ENCODE measurements around the gene SRRM2. TPM values are rescaled to one million over a fixed set of nuclear protein-coding genes. Genes with fewer than 3 reads are reported as not detected.

The SRRM2 gene
- total RNA-seq, 2 donors from 2014 or later: 843 to 876 TPM

DNA sequence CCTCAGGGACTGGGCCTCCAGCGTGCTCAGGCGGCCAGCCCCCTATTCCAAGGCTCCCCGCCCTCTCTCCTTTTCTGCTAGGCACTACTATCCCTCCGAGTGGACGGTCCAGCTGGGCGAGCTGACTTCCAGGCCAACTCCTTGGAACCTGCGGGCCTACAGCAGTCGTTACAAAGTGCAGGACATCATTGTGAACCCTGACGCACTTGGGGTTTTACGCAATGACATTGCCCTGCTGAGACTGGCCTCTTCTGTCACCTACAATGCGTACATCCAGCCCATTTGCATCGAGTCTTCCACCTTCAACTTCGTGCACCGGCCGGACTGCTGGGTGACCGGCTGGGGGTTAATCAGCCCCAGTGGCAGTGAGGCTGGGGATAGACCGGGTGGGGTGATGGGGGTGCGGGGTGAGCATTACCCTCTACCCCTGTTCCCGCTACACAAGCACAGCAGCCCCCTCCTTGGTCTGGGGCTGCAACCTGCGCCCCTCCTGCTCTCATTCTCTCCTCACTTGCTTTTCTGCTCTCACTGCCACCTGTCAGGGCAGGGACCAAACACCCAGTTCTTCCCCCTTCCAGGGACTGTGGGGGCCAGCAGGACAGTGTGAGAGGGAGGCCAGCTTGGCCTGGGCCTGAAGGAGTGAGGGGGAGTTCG, 46.9 kb downstream of the SRRM2 start:
- H3K27ac Mint-ChIP-seq: no peak overlapping the region
- H3K4me3 Mint-ChIP-seq: no peak overlapping the region

DNA sequence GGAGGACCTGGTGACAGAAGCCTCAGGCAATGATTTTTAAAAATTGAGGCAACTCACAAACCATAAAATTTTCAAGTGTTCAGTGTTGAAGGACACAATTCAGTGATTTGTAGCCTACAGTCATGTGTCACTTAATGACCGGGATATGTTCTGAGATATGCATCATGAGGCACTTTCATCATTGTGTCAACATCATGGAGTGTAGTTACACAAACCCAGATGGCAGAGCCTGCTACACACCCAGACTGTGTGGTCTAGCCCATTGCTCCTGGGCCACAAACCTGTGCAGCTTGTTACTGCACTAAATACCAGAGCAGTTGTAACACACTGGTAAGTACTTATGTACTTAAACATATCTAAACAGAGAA, 47.4 kb downstream of the SRRM2 start:
- Mint-ChIP-seq H3K27ac (no peak overlapping the region), H3K4me1 (peaks cover under 1% of the 10 kb centered on the region), H3K36me3 (ENCODE audit: low read depth) (no peaks in the 10 kb centered on the region), H3K27me3 (ENCODE audit: insufficient read depth) (peaks cover 11% of the 10 kb centered on the region), H3K9me3 (peaks cover 18% of the 10 kb centered on the region), H3K4me3 (no peak overlapping the region)
- WGBS, 2 experiments (ENCODE audit: insufficient coverage in 1 of 2, insufficient read length in 1 of 2): 91 to 100% methylated on average over 1 of the region's 1 CpG
- H3K36me3 ChIP-seq (ENCODE audit: control insufficient read depth, insufficient read depth, low read length): no peaks in the 10 kb centered on the region
- H3K27ac ChIP-seq (ENCODE audit: low read depth, low read length): no peak overlapping the region
- H3K4me1 ChIP-seq (ENCODE audit: control insufficient read depth, insufficient read depth, low read length): no peaks in the 10 kb centered on the region
- TF ChIP-seq, protein P1, sequence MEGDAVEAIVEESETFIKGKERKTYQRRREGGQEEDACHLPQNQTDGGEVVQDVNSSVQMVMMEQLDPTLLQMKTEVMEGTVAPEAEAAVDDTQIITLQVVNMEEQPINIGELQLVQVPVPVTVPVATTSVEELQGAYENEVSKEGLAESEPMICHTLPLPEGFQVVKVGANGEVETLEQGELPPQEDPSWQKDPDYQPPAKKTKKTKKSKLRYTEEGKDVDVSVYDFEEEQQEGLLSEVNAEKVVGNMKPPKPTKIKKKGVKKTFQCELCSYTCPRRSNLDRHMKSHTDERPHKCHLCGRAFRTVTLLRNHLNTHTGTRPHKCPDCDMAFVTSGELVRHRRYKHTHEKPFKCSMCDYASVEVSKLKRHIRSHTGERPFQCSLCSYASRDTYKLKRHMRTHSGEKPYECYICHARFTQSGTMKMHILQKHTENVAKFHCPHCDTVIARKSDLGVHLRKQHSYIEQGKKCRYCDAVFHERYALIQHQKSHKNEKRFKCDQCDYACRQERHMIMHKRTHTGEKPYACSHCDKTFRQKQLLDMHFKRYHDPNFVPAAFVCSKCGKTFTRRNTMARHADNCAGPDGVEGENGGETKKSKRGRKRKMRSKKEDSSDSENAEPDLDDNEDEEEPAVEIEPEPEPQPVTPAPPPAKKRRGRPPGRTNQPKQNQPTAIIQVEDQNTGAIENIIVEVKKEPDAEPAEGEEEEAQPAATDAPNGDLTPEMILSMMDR (conservative IDR thresholded peaks at IDR 0.05): no peak
- H3K9me3 ChIP-seq (ENCODE audit: control insufficient read depth, low read length): peaks cover 18% of the 10 kb centered on the region
- H3K4me3 ChIP-seq (ENCODE audit: low read length): no peak overlapping the region
- H3K9ac ChIP-seq (ENCODE audit: extremely low read depth, low read length, poor library complexity, severe bottlenecking): no peak overlapping the region
- no peaks in the 10 kb centered on the region for H3K27me3 ChIP-seq (ENCODE audit: control insufficient read depth, insufficient read depth, low read length, poor library complexity, severe bottlenecking)
- peak; percentile 16 for DNase-seq

More for the DNA sequence above, 46.9 kb downstream of the SRRM2 start:
- H3K27ac ChIP-seq (ENCODE audit: low read depth, low read length): no peak overlapping the region
- no peaks in the 10 kb centered on the region for H3K4me1 ChIP-seq (ENCODE audit: control insufficient read depth, insufficient read depth, low read length)
- Mint-ChIP-seq H3K27me3 (ENCODE audit: insufficient read depth) (peaks cover 9% of the 10 kb centered on the region), H3K4me1 (peaks cover 5% of the 10 kb centered on the region), H3K36me3 (ENCODE audit: low read depth) (no peaks in the 10 kb centered on the region), H3K9me3 (peaks cover 16% of the 10 kb centered on the region)
- H3K36me3 ChIP-seq (ENCODE audit: control insufficient read depth, insufficient read depth, low read length): no peaks in the 10 kb centered on the region
- peak; percentile 28 for DNase-seq
- no peaks in the 10 kb centered on the region for H3K27me3 ChIP-seq (ENCODE audit: control insufficient read depth, insufficient read depth, low read length, poor library complexity, severe bottlenecking)
- no peak overlapping the region for H3K4me3 ChIP-seq (ENCODE audit: low read length)
- no peak overlapping the region for H3K9ac ChIP-seq (ENCODE audit: extremely low read depth, low read length, poor library complexity, severe bottlenecking)
- TF ChIP-seq, protein P1 (conservative IDR thresholded peaks at IDR 0.05): no peak
- WGBS, 2 experiments (ENCODE audit: insufficient coverage in 1 of 2, insufficient read length in 1 of 2): 92 to 96% methylated on average over 14 to 21 of the region's 21 CpGs
- H3K9me3 ChIP-seq (ENCODE audit: control insufficient read depth, low read length): peaks cover 17% of the 10 kb centered on the region

DNA sequence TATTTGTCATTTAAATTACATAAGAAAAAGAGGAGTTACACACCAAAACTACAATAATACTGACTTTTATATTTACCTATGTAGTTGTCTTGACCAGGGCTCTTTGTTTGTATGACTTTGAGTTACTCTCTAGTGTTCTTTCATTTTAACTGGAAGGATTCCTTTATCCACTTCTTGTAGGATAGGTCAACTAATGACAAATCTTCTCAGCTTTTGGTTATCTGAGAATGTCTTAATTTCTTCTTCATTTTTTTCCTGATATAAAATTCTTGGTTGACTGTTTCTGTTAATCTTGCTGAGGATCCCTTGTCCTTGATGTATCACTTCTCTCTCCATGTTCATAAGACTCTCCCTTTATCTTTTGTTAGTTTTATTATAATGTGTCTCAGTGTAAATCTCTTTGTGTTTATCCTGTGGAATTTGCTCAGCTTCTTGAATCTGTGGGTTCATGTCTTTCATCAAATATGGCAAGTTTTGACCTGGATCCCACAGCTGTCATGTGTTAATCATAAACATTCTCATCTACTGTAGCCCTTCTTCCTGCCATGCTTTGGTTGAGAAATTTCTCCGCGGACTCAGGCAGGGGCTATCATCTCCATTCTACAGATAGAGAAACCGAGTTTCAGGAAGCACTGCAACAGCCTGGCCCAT, 51.2 kb downstream of the SRRM2 start:
- TF ChIP-seq, protein P1 (conservative IDR thresholded peaks at IDR 0.05): no peak
- WGBS, 2 experiments (ENCODE audit: insufficient coverage in 1 of 2, insufficient read length in 1 of 2): 75% methylated on average over 3 of the region's 3 CpGs; no CpG with 5 or more reads in 1 of the 2 experiments
- H3K9ac ChIP-seq (ENCODE audit: extremely low read depth, low read length, poor library complexity, severe bottlenecking): no peak overlapping the region
- no peaks in the 10 kb centered on the region for H3K36me3 ChIP-seq (ENCODE audit: control insufficient read depth, insufficient read depth, low read length)
- no peak overlapping the region for H3K27ac ChIP-seq (ENCODE audit: low read depth, low read length)
- H3K27ac Mint-ChIP-seq: no peak overlapping the region
- no peaks in the 10 kb centered on the region for H3K36me3 Mint-ChIP-seq (ENCODE audit: low read depth)
- no peak overlapping the region for H3K4me3 Mint-ChIP-seq
- peaks cover 18% of the 10 kb centered on the region for H3K9me3 ChIP-seq (ENCODE audit: control insufficient read depth, low read length)
- H3K4me1 Mint-ChIP-seq: no peaks in the 10 kb centered on the region
- no peak for DNase-seq
- peaks cover 4% of the 10 kb centered on the region for H3K27me3 ChIP-seq (ENCODE audit: control insufficient read depth, insufficient read depth, low read length, poor library complexity, severe bottlenecking)
- peaks cover 24% of the 10 kb centered on the region for H3K9me3 Mint-ChIP-seq
- H3K4me1 ChIP-seq (ENCODE audit: control insufficient read depth, insufficient read depth, low read length): no peaks in the 10 kb centered on the region
- no peak overlapping the region for H3K4me3 ChIP-seq (ENCODE audit: low read length)
- H3K27me3 Mint-ChIP-seq (ENCODE audit: insufficient read depth): peaks cover 34% of the 10 kb centered on the region

Measured in endodermal cell (in vitro differentiated cells).